PC-9 (cell line): Measurements from ENCODE around the gene UBE2G2. TPM values are rescaled to one million over a fixed set of nuclear protein-coding genes. Genes with fewer than 3 reads are reported as not detected.

Experiments
- BruUV-seq: library from RNA; stranded (reverse); fragments of 400-500 nt; replicated peaks from 2 replicates; lab custom pipeline; 2021; lab: Mats Ljungman, UMichigan
- CTCF ChIA-PET: fragments of 300-600 bp; sonication (Branson Sonifier 250); formaldehyde crosslinking; loops from one replicate; lab custom pipeline; 2022; ENCODE audit warnings: antibody characterized with exemption; lab: Charles Lee
- POLR2A ChIA-PET: fragments of 300-600 bp; sonication (Branson Sonifier 250); formaldehyde crosslinking; loops from one replicate; lab custom pipeline; 2022; ENCODE audit warnings: antibody characterized with exemption; ENCODE audit not compliant: unreplicated experiment; lab: Charles Lee
- DNase-seq, 2 experiments: peaks; one replicate each; pipeline versions ENCODE4 v3.0.0 to v3.0.0-alpha.2; 2015 to 2022; ENCODE audit warnings: mixed read lengths in 1 of 2
- H2AFZ ChIP-seq: fragments of 200-600 bp; sonication (generic); 2 replicates; pipeline ENCODE4 v1.8.1; 2017; ENCODE audit warnings: antibody characterized with exemption
- H3F3A ChIP-seq: fragments of 200-600 bp; sonication (generic); 2 replicates; pipeline ENCODE4 v1.8.1; 2017; ENCODE audit warnings: antibody characterized with exemption, mild to moderate bottlenecking, low read depth; ENCODE audit not compliant: insufficient read depth
- H3K27ac ChIP-seq: fragments of 200-600 bp; sonication (generic); 2 replicates; pipeline ENCODE4 v1.6.1; 2016; ENCODE audit warnings: mixed run types
- H3K27me3 ChIP-seq: fragments of 200-600 bp; sonication (generic); 2 replicates; pipeline ENCODE4 v1.6.1; 2016; ENCODE audit warnings: low read depth, mixed run types; ENCODE audit not compliant: insufficient read depth
- H3K36me3 ChIP-seq: fragments of 200-600 bp; sonication (generic); 2 replicates; pipeline ENCODE4 v1.6.1; 2016; ENCODE audit warnings: low read depth, mixed run types
- H3K4me1 ChIP-seq: fragments of 200-600 bp; sonication (generic); replicated peaks from 2 replicates; pipeline ENCODE4 v1.6.1; 2016; ENCODE audit warnings: mixed run types; ENCODE audit not compliant: insufficient read depth
- H3K4me2 ChIP-seq: fragments of 200-600 bp; sonication (generic); 2 replicates; pipeline ENCODE4 v1.6.1; 2017; ENCODE audit warnings: mixed run types
- H3K4me3 ChIP-seq: fragments of 200-600 bp; sonication (generic); 2 replicates; pipeline ENCODE4 v1.6.1; 2016; ENCODE audit warnings: mixed run types
- H3K79me2 ChIP-seq: fragments of 200-600 bp; sonication (generic); 2 replicates; pipeline ENCODE4 v1.6.1; 2017; ENCODE audit warnings: low read depth, mixed run types
- H3K9me2 ChIP-seq: fragments of 200-600 bp; sonication (generic); 2 replicates; pipeline ENCODE4 v1.8.1; 2017; ENCODE audit warnings: mild to moderate bottlenecking; ENCODE audit not compliant: insufficient read depth
- H3K9me3 ChIP-seq: fragments of 200-600 bp; sonication (generic); 2 replicates; pipeline ENCODE4 v1.8.1; 2016; ENCODE audit warnings: low read depth; ENCODE audit not compliant: insufficient read depth
- H4K20me1 ChIP-seq: fragments of 200-600 bp; sonication (generic); 2 replicates; pipeline ENCODE4 v1.8.1; 2017; ENCODE audit not compliant: insufficient read depth
- EZH2 ChIP-seq: fragments of 200-600 bp; sonication (generic); IDR thresholded peaks from 2 replicates; pipeline ENCODE4 v1.8.0; 2017; ENCODE audit warnings: antibody characterized with exemption, low read depth
- intact Hi-C: fragments of 100-400 bp; cut with micrococcal nuclease; formaldehyde crosslinking; loops from one replicate; pipeline ENCODE4 v1.10.0; 2022; ENCODE audit not compliant: unreplicated experiment
- total RNA-seq: library from RNA; stranded (reverse); gene quantifications from 2 replicates; pipeline ENCODE4 v1.2.3, GENCODE V29; 2021
- TF ChIP-seq, protein P1 (sequence below): fragments of 200-600 bp; sonication (generic); conservative IDR thresholded peaks from 2 replicates; pipeline ENCODE4 v1.6.1; 2017; ENCODE audit warnings: mixed run types, antibody characterized with exemption, mild to moderate bottlenecking, moderate library complexity

The UBE2G2 gene
- total RNA-seq, 1 experiment from 2014 or later: 51.9 TPM

DNA sequence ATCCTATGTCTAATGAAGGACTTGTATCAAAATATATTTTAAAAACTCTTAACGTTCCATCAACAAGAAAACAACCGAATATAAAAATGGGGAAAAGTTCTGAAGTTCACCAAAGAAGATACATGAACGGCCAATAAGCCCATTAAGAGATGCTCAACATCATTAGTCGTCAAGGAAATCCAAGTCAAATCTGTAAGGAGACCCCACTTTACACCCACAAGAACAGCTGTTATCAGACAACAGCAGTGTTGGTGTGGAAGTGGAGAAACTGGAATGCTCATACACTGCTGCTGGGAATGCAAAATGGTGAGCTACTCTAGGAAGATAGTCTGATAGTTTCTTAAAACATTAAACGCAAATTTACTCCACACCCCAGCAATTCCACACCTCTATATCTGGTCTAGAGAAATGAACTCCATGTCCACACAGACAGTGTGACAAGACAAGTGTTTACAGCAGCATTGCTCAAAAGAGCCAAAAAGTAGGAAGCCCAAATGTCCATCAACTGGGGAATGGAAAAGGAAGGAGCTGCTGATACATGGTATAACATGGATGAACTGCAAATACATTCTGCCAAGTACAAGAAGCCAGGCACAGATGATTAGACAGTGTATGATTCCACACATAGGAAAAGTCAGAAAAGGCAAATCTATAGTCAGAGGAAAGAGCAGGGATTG lies 18.5 kb downstream of the UBE2G2 start:
- DNase-seq: no peak
- H3K4me1 ChIP-seq: no peaks in the 10 kb centered on the region
- TF ChIP-seq, protein P1, sequence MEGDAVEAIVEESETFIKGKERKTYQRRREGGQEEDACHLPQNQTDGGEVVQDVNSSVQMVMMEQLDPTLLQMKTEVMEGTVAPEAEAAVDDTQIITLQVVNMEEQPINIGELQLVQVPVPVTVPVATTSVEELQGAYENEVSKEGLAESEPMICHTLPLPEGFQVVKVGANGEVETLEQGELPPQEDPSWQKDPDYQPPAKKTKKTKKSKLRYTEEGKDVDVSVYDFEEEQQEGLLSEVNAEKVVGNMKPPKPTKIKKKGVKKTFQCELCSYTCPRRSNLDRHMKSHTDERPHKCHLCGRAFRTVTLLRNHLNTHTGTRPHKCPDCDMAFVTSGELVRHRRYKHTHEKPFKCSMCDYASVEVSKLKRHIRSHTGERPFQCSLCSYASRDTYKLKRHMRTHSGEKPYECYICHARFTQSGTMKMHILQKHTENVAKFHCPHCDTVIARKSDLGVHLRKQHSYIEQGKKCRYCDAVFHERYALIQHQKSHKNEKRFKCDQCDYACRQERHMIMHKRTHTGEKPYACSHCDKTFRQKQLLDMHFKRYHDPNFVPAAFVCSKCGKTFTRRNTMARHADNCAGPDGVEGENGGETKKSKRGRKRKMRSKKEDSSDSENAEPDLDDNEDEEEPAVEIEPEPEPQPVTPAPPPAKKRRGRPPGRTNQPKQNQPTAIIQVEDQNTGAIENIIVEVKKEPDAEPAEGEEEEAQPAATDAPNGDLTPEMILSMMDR: no peak
- BruUV-seq: no TSS peak
- H3K4me2 ChIP-seq: no peak overlapping the region
- CTCF ChIA-PET: no interaction called here
- no peak overlapping the region for H3K4me3 ChIP-seq
- intact Hi-C loops: no loop called here
- H3K27me3 ChIP-seq: no peaks in the 10 kb centered on the region
- H3K9me2 ChIP-seq: no peaks in the 10 kb centered on the region
- no peak overlapping the region for H2AFZ ChIP-seq
- no peaks in the 10 kb centered on the region for H3K9me3 ChIP-seq
- peaks cover 14% of the 10 kb centered on the region; the same call in 1 of the 2 replicates for H4K20me1 ChIP-seq
- 0 out of 2 replicates have a peak, but pooled peaks cover 3% of the 10 kb centered on the region for H3K36me3 ChIP-seq
- POLR2A ChIA-PET: no interaction called here
- no peaks in the 10 kb centered on the region; the same call in 1 of the 2 replicates for H3F3A ChIP-seq
- no peak overlapping the region for H3K27ac ChIP-seq
- H3K79me2 ChIP-seq: peaks cover 7% of the 10 kb centered on the region; the same call in 1 of the 2 replicates

DNA sequence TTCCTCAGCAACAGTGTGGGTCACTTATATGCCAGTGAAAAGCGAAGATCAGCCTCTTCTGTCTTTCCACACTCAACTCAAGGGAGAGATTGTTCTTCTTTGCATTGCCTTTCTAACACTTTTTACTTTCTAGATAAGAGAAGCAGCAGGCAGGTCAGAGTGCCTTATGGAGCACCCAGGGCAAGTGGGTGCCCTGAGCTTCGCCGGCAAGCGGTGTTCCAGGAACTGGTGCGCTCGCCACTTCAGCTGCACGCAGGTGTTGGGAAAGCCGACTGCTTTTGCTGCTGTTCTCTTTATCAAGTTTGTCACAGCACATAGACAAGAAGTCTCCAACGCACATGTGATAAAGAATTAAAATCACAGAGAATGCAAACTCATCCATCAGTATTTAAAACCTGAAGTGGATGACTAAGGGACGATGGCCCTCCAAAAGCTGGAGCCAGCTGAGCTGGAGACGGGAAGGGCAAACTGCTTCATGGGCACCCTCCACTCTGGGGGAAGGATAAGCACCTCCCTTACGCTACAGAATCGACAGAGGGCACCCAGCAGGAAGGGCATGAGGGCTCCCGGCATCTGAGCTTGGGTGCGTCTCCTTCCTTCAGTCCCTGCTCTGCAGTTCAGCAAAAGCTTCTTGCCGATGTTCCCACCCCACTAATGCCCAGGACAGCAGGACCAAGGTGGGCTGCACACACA lies 20.7 kb downstream of the UBE2G2 start:
- intact Hi-C loops: no loop called here

DNA sequence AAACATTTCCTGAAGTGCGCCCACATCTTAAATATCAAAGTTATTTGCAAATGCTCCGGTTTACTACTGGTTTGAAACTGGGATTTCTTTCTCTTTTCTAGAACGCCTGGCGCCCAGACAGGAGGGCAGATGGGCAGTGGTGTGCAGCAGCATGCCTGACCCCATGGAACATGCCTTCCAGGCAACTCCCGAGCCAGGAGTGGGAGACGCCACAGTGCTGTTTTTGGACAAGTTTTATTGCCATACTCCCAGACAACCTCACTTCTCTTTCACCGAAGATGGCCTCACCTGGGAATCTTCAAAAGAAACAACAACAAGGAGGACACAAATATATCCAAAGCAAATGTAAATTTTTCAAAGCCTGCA lies 21.5 kb downstream of the UBE2G2 start:
- H3K4me2 ChIP-seq: no peak overlapping the region
- BruUV-seq: no TSS peak

More for the DNA sequence above, 20.7 kb downstream of the UBE2G2 start:
- POLR2A ChIA-PET: no interaction called here
- Histone ChIP-seq H3K4me3 (no peak overlapping the region), H3F3A (no peaks in the 10 kb centered on the region; the same call in 1 of the 2 replicates), H2AFZ (no peak overlapping the region), H3K36me3 (0 out of 2 replicates have a peak, but pooled peaks cover 10% of the 10 kb centered on the region), H4K20me1 (peaks cover 14% of the 10 kb centered on the region; the same call in 1 of the 2 replicates), H3K79me2 (peaks cover 2% of the 10 kb centered on the region; the same call in 1 of the 2 replicates), H3K27me3 (no peaks in the 10 kb centered on the region), H3K9me2 (no peaks in the 10 kb centered on the region), H3K27ac (no peak overlapping the region), H3K4me2 (no peak overlapping the region), H3K9me3 (no peaks in the 10 kb centered on the region), H3K4me1 (no peaks in the 10 kb centered on the region)
- DNase-seq: no peak
- CTCF ChIA-PET: no interaction called here
- TF ChIP-seq, protein P1: no peak
- no peak for TF ChIP-seq EZH2
- no TSS peak for BruUV-seq

More for the DNA sequence above, 21.5 kb downstream of the UBE2G2 start:
- no peaks in the 10 kb centered on the region for H3K9me2 ChIP-seq
- ChIA-PET CTCF (no interaction called here), POLR2A (no interaction called here)
- H3K79me2 ChIP-seq: no peaks in the 10 kb centered on the region; the same call in 1 of the 2 replicates
- no peaks in the 10 kb centered on the region for H3K27me3 ChIP-seq
- TF ChIP-seq, protein P1: no peak
- TF ChIP-seq EZH2: no peak
- no peak for DNase-seq
- H3K9me3 ChIP-seq: no peaks in the 10 kb centered on the region
- no peaks in the 10 kb centered on the region for H3K4me1 ChIP-seq
- H4K20me1 ChIP-seq: peaks cover 10% of the 10 kb centered on the region; the same call in 1 of the 2 replicates
- intact Hi-C loops: no loop called here
- no peaks in the 10 kb centered on the region; the same call in 1 of the 2 replicates for H3F3A ChIP-seq
- H3K36me3 ChIP-seq: 0 out of 2 replicates have a peak, but pooled peaks cover 10% of the 10 kb centered on the region
- H3K4me3 ChIP-seq: no peak overlapping the region
- no peak overlapping the region for H2AFZ ChIP-seq
- H3K27ac ChIP-seq: no peak overlapping the region
